ENCODE results near the gene ADARB1. TPM values are rescaled to one million over a fixed set of nuclear protein-coding genes. Genes with fewer than 3 reads are reported as not detected.

The ADARB1 gene
- total RNA-seq, 1 donor from 2014 or later: 25.8 TPM

DNA sequence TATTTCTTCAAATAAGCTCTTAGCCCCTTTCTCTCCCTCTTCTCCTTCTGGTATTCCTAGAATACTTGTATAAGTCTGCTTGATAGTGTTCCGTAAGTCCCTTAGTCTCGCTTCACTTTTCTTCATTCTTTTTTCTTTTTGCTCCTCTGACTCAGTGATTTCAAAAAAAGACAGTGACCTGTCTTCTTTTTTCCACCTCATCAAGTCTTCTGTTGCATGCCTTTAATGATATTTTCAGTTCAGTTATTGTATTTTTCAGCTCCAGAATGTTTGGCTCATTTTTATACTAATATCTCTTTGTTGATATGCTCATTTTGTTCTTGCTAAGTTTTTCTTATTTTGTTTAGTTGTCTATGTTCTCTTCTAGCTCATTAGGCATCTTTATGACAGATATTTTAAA, 115.6 kb downstream of the ADARB1 start:
- Histone ChIP-seq H2AFZ (ENCODE audit: low read depth, low read length) (no peak overlapping the region), H3K36me3 (ENCODE audit: insufficient read depth, low read length) (peaks cover 15% of the 10 kb centered on the region), H3K79me2 (ENCODE audit: insufficient read depth, low read length) (no peaks in the 10 kb centered on the region), H4K20me1 (ENCODE audit: insufficient read depth, low read length) (no peaks in the 10 kb centered on the region), H3K4me2 (ENCODE audit: low read length) (no peak overlapping the region), H3K9me3 (ENCODE audit: insufficient read depth, low read depth, low read length) (peaks cover 7% of the 10 kb centered on the region), H3K27ac (ENCODE audit: low read depth, low read length) (no peak overlapping the region), H3K4me1 (ENCODE audit: insufficient read depth, low read length) (no peaks in the 10 kb centered on the region), H3K4me3 (ENCODE audit: insufficient read depth, low read depth, low read length) (no peak overlapping the region), H3K27me3 (ENCODE audit: insufficient read depth, low read length) (no peaks in the 10 kb centered on the region), H3K9ac (ENCODE audit: low read length) (no peak overlapping the region)
- no peak overlapping the region for H3K27ac Mint-ChIP-seq (ENCODE audit: unreplicated experiment)
- DNase-seq (ENCODE audit: low read depth) (no peak), FAIRE-seq (no peak)
- peaks cover 28% of the 10 kb centered on the region for H3K9me3 Mint-ChIP-seq (ENCODE audit: unreplicated experiment)
- TF ChIP-seq, protein P1, sequence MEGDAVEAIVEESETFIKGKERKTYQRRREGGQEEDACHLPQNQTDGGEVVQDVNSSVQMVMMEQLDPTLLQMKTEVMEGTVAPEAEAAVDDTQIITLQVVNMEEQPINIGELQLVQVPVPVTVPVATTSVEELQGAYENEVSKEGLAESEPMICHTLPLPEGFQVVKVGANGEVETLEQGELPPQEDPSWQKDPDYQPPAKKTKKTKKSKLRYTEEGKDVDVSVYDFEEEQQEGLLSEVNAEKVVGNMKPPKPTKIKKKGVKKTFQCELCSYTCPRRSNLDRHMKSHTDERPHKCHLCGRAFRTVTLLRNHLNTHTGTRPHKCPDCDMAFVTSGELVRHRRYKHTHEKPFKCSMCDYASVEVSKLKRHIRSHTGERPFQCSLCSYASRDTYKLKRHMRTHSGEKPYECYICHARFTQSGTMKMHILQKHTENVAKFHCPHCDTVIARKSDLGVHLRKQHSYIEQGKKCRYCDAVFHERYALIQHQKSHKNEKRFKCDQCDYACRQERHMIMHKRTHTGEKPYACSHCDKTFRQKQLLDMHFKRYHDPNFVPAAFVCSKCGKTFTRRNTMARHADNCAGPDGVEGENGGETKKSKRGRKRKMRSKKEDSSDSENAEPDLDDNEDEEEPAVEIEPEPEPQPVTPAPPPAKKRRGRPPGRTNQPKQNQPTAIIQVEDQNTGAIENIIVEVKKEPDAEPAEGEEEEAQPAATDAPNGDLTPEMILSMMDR (IDR thresholded peaks at IDR 0.05; ENCODE audit: insufficient read depth, low read depth, low read length): no peak
- no peak for TF ChIP-seq EZH2 (IDR thresholded peaks at IDR 0.05; ENCODE audit: insufficient read depth, low read length)
- peaks cover 42% of the 10 kb centered on the region for H3K36me3 Mint-ChIP-seq (ENCODE audit: low read depth, unreplicated experiment)
- no peak overlapping the region for H3K4me3 Mint-ChIP-seq (ENCODE audit: unreplicated experiment)
- no peaks in the 10 kb centered on the region for H3K27me3 Mint-ChIP-seq (ENCODE audit: low read depth, unreplicated experiment)
- H3K4me1 Mint-ChIP-seq (ENCODE audit: low read depth, unreplicated experiment): no peaks in the 10 kb centered on the region

DNA sequence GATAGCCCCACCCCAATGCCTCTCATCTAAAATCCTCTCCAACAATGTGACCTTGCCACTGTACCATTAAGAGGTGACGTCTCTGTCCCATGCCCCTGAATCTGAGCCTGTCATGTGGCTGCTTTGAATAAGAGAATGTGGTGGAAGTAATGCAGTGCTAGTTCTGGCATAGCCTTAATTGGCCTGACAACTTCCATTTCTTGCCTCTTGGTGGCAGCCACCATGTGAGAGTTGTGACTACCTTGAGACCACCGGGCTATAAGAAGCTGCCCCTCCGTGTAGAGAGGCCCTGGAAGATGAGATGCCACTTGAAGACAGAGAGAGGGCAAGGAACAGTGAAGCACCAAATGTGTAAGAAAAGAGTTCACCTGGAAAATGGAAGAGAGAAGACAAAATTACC, 118.0 kb downstream of the ADARB1 start:
- Histone ChIP-seq H3K4me1 (ENCODE audit: insufficient read depth, low read length) (no peaks in the 10 kb centered on the region), H3K9ac (ENCODE audit: low read length) (no peak overlapping the region), H3K9me3 (ENCODE audit: insufficient read depth, low read depth, low read length) (no peaks in the 10 kb centered on the region), H3K36me3 (ENCODE audit: insufficient read depth, low read length) (no peaks in the 10 kb centered on the region), H3K27me3 (ENCODE audit: insufficient read depth, low read length) (no peaks in the 10 kb centered on the region), H3K27ac (ENCODE audit: low read depth, low read length) (no peak overlapping the region), H3K4me2 (ENCODE audit: low read length) (no peak overlapping the region), H2AFZ (ENCODE audit: low read depth, low read length) (no peak overlapping the region), H3K79me2 (ENCODE audit: insufficient read depth, low read length) (no peaks in the 10 kb centered on the region), H4K20me1 (ENCODE audit: insufficient read depth, low read length) (no peaks in the 10 kb centered on the region), H3K4me3 (ENCODE audit: insufficient read depth, low read depth, low read length) (no peak overlapping the region)
- DNase-seq (ENCODE audit: low read depth): no peak
- Mint-ChIP-seq H3K9me3 (ENCODE audit: unreplicated experiment) (peaks cover 17% of the 10 kb centered on the region), H3K27ac (ENCODE audit: unreplicated experiment) (no peak overlapping the region), H3K4me1 (ENCODE audit: low read depth, unreplicated experiment) (no peaks in the 10 kb centered on the region), H3K27me3 (ENCODE audit: low read depth, unreplicated experiment) (no peaks in the 10 kb centered on the region), H3K4me3 (ENCODE audit: unreplicated experiment) (no peak overlapping the region), H3K36me3 (ENCODE audit: low read depth, unreplicated experiment) (peaks cover 29% of the 10 kb centered on the region)
- TF ChIP-seq EZH2 (IDR thresholded peaks at IDR 0.05; ENCODE audit: insufficient read depth, low read length): no peak
- TF ChIP-seq, protein P1 (IDR thresholded peaks at IDR 0.05; ENCODE audit: insufficient read depth, low read depth, low read length): no peak
- FAIRE-seq: no peak

DNA sequence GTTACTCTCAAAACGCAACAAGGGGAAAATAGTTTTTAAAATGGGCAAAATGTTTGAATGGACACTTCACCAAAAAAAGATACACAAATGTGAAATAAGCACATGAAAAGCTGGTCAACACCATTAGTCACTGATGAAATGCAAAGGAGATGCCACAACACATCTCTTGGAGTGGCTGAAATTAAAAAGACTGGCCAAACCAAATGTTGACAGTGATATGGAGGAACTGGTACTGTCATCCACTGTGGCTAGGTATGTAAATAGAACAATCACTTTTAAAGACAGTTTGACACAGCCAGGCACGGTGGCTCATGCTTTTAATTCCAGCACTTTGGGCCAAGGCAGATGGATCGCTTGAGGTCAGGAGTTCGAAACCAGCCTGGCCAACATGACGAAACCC, 122.2 kb downstream of the ADARB1 start:
- no peak overlapping the region for H3K27ac ChIP-seq (ENCODE audit: low read depth, low read length)
- H3K27me3 Mint-ChIP-seq (ENCODE audit: low read depth, unreplicated experiment): no peaks in the 10 kb centered on the region
- H3K9me3 ChIP-seq (ENCODE audit: insufficient read depth, low read depth, low read length): no peaks in the 10 kb centered on the region
- H4K20me1 ChIP-seq (ENCODE audit: insufficient read depth, low read length): no peaks in the 10 kb centered on the region
- H3K4me1 ChIP-seq (ENCODE audit: insufficient read depth, low read length): no peaks in the 10 kb centered on the region
- H2AFZ ChIP-seq (ENCODE audit: low read depth, low read length): no peak overlapping the region
- peaks cover 4% of the 10 kb centered on the region for H3K4me1 Mint-ChIP-seq (ENCODE audit: low read depth, unreplicated experiment)
- H3K4me3 Mint-ChIP-seq (ENCODE audit: unreplicated experiment): no peak overlapping the region
- H3K4me2 ChIP-seq (ENCODE audit: low read length): no peak overlapping the region
- no peaks in the 10 kb centered on the region for H3K79me2 ChIP-seq (ENCODE audit: insufficient read depth, low read length)
- no peak for DNase-seq (ENCODE audit: low read depth)
- H3K9ac ChIP-seq (ENCODE audit: low read length): no peak overlapping the region
- no peaks in the 10 kb centered on the region for H3K9me3 Mint-ChIP-seq (ENCODE audit: unreplicated experiment)
- peaks cover 10% of the 10 kb centered on the region for H3K36me3 Mint-ChIP-seq (ENCODE audit: low read depth, unreplicated experiment)
- TF ChIP-seq, protein P1 (IDR thresholded peaks at IDR 0.05; ENCODE audit: insufficient read depth, low read depth, low read length): no peak
- TF ChIP-seq EZH2 (IDR thresholded peaks at IDR 0.05; ENCODE audit: insufficient read depth, low read length): no peak
- no peak overlapping the region for H3K4me3 ChIP-seq (ENCODE audit: insufficient read depth, low read depth, low read length)
- no peak for FAIRE-seq
- no peaks in the 10 kb centered on the region for H3K27me3 ChIP-seq (ENCODE audit: insufficient read depth, low read length)
- H3K27ac Mint-ChIP-seq (ENCODE audit: unreplicated experiment): no peak overlapping the region
- no peaks in the 10 kb centered on the region for H3K36me3 ChIP-seq (ENCODE audit: insufficient read depth, low read length)

Measured in astrocyte (in vitro differentiated cells and primary cell).